NCI-H2107 (cell line): ENCODE data around the gene DCBLD1.

Source experiments
- DNase-seq: peaks from one replicate; lab custom pipeline; 2025; lab: John Stamatoyannopoulos, UW

Gene DCBLD1

DNA sequence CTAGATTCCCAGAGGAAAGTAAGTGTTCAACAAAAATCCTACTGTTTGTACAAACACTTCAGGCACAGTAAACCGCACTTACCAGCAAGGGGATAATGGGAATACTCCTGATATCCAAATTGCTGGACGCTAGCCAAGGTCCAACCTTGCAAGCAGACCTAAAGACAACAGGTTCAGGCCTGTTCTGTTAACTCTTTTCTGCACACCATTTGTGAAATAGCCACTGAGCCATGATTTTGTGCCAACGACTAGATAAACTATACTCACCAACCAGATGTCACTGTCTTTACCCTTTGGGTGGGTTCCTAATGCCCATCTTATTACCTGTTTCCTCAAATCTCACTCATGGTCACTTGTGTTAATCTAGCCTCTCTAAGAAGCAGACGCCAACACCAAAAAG lies 76.3 kb downstream of the DCBLD1 start:
- no peak for DNase-seq

DNA sequence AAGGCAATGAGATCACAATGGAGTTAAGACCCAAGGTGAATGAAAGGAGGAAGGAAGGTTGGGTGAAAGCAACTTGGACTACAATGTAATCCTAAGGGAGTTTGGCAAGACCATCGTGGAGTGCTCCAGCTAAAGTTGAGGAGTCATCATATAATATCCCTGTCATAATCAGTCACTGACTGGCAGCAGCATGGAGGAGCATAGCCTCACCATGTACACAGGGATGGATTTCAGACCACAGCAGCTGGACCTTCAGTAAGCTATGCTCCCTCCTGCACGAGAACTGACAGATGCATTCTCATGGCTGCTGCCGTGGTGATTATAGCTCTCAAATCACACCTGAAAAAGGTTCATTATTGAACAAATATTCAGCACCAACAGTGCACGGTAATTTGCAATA lies 76.8 kb downstream of the DCBLD1 start:
- DNase-seq = no peak

DNA sequence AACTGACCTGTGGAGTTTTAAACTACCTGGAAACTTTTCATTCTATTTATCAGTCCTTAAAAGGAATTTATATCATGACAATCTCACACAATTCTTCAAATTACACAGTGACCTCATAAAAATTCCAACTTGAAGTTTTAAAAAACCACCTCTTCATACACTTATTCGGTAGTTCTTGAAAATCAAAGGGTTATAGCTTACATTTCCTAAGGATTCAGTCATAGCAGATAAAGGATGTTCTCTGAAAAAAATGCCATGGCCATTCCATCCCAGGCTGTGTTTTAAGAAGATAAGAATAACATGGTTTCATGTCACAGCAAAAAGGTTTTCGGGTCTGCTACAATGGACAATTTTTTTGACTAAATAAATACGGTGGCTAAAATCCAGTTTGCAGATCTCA lies 78.7 kb downstream of the DCBLD1 start:
- DNase-seq = no peak

DNA sequence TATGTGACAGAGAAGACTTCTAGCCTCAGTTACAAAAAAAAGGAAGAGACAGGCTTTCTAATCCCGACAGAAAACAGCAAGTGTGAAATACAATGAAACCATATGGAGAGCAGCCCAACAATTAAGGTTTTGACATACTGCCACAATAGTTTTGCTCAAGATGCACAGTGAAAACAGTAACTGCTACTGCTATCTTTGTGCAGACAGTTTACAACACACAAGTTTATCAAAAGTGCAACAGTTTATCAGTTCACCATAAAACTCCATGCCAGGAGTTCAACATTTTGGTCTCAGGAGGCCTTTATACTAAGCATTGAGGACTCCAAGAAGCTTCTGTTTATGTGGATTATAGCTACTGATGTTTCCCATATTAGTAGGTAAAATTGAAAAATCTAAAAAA lies 82.2 kb downstream of the DCBLD1 start:
- DNase-seq = no peak

DNA sequence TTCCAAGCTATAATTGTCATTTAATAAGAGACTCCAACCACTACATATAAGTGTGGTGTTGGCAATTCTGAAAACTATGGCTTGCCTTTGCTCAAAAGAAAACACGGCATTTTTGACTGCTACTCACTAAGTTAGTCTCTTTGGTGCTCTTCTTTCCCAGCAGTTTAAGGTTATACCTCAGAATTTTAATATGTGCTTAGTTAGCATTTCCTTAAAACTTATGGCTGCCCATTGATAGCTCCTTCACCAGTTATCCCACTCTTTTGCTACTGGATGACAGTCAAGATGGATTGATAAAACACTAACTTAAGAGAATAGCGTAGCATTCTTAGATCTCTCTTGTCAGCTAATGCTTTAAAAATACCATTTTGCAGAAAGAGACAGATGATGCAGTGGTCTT lies 85.8 kb downstream of the DCBLD1 start:
- DNase-seq = no peak

DNA sequence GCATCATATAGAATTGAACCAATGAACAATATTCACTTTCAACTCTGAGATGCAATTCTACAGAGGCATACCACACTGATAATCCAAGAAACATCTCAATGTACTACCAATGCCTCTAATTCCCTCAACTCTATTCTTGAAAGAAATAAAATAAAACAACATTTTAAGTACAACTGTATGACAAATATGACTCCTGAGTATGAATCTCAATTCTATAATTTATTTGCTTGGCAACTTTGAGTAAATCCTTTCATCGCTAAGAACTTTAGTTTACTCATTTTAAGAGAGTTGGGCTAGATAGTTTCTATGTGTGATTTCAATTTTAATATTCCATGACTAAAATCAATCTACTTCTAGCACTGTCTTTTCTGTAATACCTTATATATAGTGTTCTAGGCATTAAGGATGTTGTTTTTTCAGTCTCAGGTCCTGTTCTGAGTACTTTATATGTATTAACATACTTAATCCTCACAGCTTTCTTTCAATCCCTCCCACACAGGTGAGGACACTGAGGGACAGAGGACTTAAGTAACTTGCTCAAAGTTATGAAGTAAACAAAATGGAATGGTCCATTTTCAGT lies 86.4 kb downstream of the DCBLD1 start:
- no peak for DNase-seq

DNA sequence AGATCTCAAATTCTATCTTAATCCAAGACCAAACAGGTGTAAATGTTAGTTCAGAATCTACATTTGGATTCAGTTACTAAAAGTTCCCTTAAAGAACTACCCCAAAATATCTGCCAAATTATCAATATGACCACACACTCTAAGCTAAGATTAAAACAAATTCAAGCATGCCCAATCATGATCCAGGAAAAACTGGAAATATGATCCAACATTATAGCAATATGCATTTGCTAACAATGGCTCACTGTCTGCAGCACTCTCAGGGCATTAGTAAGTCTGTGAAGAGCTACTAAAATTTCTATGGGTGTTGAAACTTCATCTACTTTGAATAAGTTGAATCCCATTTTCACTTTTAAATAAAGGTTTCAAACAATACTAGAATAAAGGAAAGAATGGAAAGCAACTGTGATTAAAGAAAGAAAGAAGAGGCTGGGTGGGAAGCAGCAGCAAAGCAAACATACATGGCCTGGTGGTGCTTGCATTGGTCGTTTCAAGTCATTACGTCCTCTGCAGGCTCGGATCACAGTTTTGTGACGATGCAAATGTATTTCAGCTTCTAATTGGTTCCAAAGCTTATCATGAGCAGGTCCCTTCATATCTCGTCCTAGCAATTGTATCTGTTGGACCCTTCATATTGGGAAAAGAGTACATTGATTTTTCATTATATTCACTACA lies 90.7 kb downstream of the DCBLD1 start:
- no peak for DNase-seq

DNA sequence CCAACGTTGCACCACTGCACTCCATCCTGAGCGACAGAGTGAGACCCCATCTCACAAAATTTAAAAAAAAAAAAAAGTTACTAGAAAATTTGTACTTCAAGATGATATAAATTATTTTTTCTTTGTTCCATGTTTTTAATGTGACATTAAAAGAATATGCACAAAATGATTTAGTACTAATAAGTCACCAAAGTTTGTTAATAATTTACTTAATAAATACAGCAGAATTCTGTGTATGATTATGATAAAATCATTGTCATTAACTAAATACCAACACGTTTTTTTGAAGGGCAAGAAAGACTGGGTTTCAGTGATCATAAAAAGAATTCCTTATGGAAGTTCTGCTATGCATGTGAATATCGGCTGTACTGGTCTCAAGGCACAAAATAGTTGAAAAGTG lies 91.7 kb downstream of the DCBLD1 start:
- no peak for DNase-seq

DNA sequence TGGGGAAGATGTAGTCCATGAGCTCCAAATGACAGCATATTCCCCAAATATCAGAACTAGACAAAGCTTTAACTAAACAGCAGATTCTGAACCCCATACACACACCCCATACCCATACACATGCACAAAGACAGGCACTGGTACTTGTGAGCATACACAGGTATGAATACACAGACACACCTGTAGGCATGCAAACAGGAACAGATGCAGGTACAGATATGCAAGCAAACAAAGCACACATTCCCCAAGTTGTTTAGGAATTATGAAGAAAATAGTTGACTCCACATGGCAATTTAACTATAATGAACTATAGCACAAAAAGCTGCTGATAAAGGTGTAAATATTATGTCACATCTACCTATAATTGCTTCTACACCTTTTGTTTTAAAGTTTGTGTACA lies 103.2 kb downstream of the DCBLD1 start:
- no peak for DNase-seq

DNA sequence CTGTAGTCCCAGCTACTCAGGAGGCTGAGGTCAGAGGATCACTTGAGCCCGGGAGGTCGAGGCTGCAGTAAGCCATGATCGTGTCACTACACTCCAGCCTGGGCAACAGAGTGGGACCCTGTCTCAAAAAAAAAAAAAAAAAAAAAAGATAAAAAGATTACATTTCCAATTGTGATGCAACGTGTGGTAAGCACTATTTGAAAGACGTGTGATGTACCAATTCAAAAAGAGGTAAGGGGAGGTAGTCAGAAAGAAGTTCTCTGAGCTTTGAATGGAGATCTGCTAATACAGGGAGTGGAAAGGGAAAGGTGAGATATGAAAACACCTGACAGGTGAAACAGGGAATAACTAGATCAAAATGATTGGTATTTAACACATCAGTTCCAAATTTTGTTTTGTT lies 108.0 kb downstream of the DCBLD1 start:
- DNase-seq = no peak

DNA sequence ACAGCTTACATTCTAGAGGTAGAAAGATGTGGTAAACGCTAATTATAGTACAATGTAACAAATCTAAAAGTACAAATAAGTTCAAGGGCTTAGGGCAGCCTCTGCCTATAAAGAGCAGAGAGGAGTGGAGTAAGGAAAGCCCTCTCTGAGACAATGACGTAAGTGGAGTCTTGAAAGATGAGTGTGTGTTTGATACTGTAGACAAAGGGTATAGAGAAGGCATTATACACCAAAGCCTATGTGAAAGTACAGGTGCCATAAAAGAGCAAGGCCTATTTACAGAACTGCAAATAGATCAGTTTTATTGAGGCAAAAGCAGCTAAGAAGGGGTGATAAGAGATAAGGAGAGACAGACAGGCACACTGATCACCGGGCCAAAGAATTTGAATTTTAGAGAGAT lies 108.9 kb downstream of the DCBLD1 start:
- DNase-seq = no peak

DNA sequence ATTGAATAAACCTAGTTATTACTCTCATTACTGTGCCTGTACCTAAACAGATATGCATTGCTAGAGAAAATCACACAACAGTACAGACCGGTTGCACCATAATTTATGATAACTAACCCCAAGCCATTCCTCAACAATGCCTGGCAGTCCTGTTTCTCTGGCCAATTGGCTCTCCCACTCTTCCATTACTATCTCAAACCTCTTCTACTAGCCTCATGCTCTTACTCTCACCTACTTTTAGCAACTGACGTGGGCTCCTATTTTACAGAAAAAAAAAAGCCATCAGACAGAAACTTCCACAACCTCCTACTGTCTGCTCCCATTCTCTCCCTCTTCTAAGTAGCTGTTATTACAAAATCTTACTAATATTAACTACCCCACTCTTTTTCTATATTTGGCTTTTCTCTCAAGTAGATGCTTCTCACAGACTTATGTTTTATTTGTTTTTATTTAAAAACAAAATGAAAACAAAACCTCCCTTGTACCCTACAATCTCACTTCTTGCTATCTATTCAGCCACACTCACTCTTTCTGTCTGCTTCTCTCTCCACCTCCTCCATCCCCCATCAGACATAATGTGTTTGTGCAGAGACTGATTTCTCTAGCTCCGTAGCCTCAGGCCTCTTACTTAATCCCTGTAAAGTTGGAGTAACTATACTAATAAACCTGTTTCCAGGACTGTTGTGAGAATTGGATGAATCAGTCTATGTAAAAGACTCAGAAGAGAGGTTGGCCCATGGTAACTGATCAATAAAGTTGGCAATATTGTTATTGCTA lies 110.7 kb downstream of the DCBLD1 start:
- no peak for DNase-seq

DNA sequence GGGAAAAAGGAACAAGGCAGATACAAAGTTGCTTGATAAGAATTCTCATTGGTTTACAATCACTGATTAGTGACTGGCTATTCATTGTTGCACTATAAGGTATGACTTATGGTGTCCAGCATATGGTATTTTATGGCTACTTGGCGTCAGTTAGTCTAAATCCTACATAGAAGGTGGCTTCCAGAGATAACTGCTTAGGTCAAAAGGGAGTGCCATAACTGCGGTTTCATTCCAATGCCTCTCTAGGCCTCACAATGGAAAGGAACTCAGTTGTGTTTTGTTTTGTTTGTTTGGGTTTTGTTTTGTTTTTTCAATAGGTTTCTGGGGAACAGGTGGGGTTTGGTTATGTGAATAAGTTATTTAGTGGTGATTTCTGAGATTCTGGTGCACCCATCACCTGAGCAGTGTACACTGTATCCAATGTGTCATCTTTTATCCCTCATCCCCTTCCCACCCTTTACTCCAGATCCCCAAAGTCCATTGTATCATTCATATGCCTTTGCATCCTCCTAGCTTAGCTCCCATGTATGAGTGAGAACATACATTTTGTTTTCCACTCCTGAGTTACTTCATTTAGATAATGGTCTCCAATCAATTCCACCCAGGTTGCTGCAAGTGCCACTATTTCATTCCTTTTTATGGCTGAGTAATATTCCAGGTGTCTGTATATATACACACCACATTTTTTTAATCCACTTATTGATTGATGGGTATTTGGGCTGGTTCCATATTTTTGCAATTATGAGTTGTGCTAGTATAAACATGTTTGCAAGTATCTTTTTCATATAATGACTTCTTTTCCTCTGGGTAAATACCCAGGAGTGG lies 112.8 kb downstream of the DCBLD1 start:
- no peak for DNase-seq

DNA sequence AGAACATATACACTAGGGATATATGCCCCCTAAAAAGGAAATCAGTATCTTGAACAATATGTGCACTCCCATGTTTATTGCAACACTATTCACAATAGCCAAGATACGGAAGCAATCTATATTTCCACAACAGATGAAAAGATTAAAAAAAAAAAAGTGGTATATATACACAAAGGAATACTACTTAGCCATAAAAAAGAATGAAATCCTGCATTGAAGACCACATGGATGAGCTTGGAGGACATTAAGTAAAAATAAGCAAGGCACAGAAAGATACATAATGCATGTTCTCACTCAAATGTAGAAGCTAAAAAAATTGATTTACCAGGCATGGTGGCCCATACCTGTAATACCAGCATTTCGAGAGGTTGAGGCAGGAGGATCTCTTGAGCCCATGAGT lies 115.3 kb downstream of the DCBLD1 start:
- DNase-seq = no peak
